Measurements from ENCODE around the gene TNFSF10.
"Not testable (repeated sequence)": the region's sequence is repeated elsewhere in the genome, so short reads cannot be mapped to it uniquely, and the experiment has no call there.

The TNFSF10 gene

DNA sequence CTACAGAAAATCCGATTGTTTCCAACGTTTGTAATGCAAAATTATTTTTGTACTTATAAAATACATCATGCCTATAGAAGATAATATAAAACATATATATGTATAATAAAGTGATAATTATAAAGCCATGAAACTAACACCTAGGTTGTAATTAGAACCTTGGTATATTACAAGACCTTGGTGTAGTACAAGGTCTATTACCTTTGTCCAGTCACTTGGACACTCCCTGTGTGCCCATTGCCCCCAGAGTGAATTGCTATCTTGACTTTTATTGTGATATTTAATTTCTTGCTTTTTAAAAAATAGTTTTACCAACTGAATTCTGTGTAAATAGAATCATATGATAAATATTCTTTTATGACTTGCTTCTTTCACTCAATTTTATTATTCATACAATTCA lies 20.7 kb upstream of the TNFSF10 start:
- no peak for DNase-seq

DNA sequence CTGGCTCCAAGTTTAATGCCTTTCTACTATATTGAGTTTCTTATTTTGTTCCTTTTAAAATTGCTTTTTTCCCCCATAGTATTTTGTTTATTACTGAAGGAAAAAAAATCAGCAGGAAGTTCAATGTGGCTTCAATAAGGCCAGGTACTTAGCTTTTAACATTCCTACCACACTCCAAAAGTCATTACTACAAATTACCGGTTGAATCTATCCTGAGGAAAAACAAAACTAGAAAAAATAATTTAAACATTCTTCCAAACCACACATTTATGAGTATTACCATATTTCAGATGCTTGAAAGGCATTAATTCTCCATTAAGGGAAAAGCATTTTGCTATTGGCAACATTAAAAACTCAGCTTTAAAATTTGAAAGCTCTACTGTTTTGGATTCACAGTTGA lies 20.2 kb upstream of the TNFSF10 start:
- no peak for DNase-seq

DNA sequence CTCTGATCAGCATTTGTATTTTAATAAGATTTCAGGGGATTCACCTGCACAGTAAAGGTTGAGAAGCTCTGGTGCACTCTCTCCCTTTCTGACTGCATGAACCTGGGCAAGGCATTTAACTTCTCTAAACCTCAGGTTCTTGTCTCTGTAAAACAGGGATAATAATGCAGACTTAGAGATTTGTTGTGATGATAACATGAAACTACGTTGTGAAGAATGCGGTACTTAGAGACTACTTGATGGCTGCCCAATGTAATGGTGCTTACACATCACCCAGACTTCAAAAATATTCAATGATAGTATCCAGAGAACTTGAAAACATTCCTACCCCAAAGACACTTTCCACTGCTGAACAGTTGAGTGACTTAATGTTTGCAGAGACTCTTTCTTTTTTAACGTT lies 19.8 kb upstream of the TNFSF10 start:
- no peak for DNase-seq

DNA sequence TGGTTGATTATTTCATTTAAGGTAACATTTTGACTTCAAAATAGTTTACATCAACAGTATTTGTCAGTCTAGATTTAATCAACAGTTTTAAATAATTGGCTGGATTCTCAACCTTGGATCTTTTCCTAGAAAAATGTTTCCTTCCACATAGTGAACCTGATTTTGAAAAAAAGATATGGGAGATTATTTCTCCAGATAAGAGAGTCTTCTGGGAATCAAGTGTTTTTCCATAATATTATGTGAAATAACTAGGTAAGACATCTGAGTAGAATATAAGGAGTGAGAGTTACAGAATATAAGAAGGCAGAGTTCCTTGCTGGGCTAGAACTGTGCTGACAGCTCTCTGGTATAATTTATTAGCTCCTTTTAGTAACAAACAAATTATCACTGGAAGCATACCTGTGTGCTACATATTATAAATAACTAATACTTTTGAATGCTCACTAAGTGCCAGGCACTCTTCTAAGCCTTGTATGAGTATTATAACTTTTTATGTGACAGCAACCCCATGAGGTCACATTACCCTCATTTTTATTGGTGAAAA lies 18.8 kb upstream of the TNFSF10 start:
- DNase-seq: no peak

DNA sequence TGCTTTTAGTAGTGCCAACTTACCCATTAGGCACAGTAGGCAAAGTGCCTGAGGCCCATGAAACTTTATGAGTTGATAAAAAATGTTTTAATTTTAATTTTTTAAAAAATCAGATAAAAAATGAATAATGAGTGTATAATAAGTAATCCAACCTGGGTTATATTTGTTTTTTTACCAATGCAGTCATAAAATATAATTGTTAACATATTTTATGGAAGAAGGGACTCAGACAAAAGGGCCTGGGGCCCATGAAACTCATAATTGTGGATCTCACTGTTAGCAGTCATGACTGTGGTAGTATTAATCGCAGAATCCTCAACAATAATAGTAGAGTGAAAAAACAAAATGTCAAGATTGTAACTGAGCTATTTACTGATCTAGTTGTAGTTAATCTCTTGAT lies 16.8 kb upstream of the TNFSF10 start:
- no peak for DNase-seq

DNA sequence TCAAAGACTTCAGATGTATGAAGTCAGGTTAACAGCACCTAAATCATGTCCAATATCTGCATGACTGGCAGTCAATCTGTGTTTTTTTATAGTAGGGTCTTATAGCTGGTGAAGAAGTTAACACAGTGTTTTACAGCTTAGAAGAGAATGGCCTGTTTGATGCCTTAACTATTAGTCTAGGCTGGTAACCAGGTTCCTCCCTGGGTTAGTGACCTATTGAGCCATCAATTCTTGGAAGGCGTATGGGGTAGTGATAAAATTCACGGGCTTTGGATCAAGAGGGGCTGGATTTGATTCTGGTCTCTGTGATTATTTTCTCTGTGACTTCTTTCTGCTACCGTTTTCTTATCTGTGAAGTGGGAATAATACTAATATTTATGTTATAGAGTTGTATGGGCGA lies 16.0 kb upstream of the TNFSF10 start:
- DNase-seq: no peak

DNA sequence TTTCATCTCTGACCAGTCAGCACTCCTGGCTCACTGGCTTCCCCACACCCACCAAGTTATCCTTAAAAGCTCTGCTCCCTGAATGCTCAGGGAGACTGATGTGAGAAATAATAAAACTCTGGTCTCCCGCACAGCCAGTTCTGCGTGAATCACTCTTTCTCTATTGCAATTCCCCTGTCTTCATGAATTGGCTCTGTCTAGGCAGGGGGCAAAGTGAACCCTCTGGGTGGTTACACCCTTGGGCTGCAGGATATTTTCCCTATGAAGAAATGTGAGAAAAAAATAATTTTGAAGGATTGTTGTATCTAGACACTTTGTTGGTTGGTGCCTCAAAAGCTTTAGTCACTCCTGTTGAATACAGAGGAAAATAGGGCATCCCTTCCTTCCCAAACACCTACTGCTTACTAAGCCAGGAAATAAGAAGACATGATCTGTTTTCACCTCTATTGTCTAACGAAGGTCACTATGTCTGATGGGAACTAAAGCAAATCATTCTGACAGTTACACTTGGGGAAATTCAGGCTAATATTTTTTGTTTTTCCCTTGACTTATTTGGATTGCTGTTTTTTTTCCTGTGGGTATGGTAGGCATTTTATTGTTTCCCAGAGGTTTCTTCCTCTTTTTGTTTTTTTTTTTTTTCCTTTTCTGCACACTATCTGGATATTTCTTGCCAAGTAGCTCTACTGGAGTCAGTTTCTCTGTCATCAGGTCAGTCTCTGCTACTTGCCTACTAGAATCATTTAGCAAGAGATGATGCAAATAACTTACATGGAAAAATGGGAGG lies 15.3 kb upstream of the TNFSF10 start:
- DNase-seq: no peak

DNA sequence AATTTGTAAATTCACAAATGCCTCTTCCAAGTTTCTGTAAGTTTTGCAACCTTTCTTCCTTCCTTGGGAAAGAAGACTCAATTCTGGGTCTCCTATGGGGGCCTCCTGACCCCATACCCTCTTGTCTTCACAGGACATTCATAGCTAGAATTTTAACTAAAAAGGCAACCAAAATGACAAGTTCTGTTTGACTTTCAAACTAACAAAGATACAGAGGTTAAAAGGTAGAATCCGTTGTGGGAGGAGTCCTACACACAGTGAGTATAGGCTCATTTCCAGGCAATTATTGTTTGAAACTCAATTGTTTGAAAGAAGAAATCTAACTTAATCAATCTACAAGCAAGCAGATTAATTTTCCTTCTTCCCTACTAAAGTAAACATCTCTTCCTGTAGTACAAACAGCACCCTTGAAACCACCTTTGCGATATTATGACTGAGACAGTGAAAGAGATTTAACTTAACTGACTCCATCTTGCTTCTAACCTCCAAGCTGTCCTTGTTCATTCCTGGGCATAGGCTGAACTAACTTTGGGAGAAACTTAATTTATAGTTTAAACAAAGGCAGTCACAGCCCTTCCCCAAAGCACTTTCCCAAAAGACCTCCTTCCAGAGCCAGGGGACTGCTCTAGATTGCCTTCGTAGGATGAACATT lies 14.4 kb upstream of the TNFSF10 start:
- DNase-seq: no peak

DNA sequence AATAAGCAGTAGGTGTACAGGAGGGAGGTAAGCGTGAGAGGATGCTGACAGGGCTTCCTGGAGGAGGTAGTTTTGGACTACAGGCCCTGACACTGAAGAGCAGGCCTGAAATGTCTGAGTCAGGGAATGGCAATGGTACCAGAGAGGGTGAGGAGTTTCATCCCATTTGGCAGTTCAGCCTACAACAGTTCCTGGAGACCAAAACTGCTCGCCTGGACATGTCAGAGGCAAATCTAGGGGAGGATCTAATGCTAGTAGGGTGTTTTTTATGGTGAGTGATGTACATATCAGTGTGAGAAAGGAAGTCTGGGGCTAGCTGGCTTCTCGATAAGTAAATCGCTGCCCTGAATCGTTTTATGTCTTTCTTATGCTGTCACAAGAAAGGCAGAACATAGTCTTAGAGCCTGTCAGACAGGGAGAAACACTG lies 13.8 kb upstream of the TNFSF10 start:
- no peak for DNase-seq

DNA sequence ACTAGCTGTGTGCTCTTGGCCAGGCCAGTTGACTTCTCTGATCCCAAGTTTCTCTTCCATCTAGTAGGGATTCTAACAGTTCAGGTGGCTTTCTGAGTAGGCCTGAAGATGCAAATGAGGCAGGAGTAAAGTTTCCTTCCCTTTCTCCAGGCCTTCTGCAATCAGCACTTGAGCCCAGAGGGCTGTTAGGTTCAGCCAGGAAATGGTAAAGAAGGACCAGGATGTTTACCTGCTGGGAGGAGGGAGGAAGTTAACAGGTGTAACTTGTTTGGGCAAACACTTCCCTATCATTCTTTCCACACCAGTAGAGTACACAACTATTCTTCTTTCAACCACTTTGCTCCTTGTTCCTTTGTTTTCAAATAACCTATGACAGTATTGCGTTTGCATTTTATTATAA lies 13.3 kb upstream of the TNFSF10 start:
- no peak for DNase-seq

DNA sequence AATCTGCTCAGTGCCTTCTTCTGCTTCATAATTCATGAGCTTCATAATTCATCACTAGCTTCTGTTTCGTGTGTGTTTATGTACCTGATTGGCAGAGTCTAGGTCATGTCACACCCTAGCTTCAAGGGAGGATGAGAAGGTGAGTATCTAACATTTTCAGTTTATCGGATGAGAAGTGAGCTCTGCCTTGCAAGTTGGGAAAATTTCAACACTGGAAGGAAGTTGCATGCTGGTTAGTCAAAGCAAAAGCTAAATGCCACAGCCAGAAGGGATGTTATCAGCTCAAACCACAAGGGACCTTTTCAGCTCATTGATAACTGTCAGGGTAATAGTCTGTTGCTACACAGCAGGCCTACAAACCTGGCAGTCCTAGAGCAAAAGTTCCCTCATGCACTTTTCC lies 7.3 kb upstream of the TNFSF10 start:
- DNase-seq: no peak

DNA sequence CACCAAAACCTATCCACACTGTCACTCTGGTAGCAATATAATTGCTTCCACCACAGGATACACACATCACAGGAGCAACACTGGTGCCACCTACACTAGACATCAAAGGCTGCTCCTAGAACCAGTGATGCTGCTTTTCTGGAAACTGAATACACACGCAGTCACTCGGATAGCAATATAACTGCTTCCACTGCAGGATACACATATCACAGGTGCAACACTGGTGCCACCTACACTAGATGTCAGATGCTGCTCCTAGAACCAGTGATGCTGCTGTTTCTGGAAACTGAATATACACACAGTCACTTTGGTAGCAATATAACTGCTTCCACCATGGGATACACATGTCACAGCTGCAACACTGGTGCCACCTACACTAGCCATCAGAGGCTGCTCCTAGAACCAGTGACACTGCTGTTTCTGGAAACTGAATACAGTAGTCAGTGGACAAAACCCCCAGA lies 6.9 kb upstream of the TNFSF10 start:
- DNase-seq: no peak

DNA sequence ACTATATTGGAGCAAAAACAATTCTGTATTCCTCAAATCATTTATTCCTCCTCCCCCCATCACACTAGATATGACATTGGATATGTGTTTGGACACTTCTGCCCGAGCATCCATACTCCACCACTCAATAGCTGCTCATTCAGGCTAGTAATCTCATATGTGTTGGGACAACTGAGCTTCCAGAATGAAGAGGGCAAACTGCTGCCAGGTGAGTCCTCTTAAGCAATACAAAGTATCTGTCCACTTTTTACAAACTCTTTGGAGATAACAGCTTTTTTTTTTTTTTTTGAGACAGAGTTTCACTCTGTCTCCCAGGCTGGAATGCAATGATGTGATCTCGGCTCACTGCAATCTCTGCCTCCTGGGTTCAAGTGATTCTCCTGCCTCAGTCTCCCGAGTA lies 5.4 kb upstream of the TNFSF10 start:
- no peak for DNase-seq

DNA sequence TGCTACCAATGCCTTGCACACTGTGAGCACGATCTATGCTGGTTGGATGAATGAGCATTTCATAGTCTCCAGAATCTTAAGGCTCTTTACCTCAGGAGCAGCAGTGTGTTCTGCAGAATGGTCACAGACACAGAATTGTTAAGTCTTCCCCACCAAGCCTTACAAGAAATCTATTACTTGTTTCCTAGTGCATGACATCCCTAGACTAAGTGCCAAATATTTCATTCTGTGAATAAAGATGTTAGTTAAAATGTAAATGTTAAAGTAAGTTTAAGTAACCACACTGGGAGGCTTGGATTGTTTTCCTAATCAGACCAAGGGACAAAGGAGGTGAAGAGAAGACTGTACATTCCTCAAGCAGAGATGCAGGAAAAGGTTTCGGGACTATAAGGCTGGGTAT lies 4.1 kb upstream of the TNFSF10 start:
- DNase-seq: no peak

DNA sequence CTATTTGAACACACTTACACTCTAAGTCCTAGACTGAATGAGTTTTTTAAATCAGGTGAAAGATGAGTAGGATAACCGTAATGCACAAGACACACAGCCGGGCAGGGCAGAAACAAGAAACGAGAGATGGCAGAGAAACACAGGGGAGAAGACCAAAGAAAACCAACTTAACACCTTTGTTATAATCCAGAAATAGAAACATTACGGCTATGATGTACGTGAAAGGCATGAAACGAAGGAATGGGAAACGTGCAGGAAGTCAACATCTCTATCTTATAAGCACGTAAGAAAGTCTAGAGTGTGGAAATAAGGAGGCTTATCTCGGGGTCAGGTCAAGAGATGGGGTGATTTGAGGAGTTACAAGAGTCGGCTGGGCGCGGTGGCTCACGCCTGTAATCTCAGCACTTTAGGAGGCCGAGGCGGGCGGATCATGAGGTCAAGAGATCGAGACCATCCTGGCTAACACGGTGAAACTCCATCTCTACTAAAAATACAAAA lies 1.9 kb upstream of the TNFSF10 start:
- DNase-seq: no peak

DNA sequence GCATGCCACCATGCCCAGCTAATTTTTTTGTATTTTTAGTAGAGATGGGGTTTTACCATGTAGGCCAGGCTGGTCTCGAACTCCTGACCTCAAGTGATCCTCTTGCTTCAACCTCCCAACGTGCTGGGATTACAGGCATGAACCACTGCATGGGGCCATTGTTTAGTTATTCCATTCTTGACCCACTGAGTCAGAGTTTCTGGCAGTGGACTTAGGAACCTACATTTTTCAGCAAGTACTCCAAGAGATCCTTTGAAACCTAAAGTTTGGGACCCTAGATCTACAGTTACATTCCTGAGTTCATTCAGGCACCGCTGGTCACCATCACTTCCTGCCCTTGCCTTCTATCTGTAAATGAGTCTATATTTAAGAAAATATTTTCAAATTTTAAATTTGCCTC lies 1.4 kb upstream of the TNFSF10 start:
- no peak for DNase-seq

DNA sequence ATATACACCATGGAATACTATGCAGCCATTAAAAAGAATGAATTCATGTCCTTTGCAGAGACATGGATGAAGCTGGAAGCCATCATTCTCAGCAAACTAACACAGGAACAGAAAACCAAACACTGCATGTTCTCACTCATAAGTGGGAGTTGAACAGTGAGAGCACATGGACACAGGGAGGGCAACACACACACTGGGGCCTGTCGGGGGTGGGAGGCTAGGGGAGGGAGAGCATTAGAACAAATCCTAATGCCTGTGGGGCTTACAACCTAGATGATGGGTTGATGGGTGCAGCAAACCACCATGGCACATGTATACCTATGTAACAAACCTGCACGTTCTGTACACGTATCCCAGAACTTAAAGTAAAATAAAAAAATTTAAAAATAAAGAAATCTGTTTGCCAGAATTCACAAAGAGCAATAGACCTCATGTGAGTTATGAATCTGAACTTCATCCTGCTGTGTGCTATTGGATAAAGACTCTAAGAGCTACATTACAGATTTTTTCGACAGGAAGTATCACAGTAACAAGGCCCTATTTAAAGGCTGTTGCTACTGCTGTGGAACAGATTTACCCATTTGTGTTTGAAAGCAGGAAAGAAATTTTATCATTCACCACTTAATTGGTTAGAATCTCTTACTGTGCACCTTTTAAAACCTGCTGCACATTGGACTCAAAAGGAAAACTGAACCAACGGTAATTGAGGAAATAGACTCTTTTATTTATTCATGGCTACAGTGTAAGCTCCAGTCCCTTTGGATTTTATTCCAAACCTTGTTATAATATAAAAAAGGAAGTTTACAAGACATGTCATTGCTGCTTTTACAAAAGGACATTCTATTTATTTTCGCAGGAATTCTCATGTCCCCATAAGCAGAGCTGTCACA lies 1.1 kb downstream of the TNFSF10 start:
- not testable (repeated sequence) for DNase-seq

DNA sequence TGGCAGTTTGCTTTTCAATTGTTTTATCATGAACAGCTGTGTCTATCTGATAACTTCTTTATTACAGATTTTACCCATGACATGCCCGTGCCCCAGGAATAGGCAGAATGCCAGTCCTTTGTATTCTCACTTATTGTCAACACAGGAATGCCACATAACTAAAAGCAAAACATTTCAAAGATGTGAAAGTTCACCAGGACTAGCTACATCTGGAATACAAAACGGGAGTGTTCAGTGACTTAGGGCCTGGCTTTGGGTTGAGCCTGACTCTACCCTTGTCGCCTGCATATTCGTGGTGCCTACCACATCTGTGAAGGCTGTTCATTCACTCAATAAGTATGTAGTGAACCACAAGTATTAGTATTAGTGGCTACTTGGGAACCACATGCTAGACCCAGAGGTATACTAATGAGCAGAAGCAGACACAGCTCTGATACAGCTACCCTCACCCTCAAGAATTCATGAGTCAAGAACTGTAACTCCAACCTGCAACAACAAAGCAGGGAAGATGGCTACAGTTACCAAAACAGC lies 2.9 kb downstream of the TNFSF10 start:
- DNase-seq: no peak

DNA sequence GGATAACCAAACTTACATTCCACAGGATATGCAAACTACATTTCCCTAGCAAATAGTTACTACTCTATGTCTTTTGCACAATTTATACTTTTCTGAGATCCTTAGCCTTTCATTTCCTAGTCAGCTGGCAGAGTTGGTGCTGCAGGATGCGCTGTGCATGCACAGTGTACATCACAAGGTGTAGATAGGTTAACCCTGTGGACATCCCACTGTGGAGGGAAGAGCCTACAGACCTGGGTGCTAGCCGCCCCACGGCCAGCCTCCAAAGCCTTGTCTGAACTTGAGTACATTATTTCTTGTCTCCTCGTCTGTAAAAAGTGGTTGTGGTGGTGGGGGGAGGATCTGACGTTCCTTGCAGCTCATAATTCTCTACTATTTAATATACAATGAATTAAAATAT lies 3.5 kb downstream of the TNFSF10 start:
- no peak for DNase-seq

DNA sequence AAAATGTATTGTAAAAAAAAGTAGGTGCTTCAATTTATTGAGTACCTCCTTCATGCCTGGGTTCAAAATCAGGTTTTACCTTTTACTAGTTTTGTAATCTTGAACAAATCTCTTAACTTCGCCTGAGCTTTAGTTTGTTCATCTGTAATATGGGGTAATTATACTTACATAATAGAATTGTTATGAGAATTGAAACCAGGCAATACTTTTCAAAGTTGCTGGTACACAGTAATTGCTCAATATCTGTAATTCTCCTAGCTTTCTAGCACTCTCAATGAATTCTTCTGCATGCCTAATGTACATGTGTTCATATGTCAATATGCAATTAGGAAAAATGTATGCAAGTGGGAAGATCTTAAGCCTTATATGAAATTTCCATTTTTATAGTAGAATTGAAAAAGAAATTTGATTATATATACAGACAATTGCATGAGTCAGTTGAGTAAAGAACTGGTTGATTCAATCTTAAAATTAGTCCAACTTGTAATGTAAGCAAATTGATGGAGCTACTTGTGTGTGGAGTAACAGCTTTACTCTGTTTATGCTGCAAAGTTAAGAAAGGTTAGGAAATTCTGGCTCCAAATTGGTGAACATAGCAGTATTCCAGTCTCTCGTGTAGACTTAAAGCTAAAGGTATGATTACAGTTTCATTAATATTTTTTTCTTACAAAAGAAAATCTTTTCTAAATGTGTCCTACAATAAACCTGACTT lies 4.1 kb downstream of the TNFSF10 start:
- DNase-seq: no peak

DNA sequence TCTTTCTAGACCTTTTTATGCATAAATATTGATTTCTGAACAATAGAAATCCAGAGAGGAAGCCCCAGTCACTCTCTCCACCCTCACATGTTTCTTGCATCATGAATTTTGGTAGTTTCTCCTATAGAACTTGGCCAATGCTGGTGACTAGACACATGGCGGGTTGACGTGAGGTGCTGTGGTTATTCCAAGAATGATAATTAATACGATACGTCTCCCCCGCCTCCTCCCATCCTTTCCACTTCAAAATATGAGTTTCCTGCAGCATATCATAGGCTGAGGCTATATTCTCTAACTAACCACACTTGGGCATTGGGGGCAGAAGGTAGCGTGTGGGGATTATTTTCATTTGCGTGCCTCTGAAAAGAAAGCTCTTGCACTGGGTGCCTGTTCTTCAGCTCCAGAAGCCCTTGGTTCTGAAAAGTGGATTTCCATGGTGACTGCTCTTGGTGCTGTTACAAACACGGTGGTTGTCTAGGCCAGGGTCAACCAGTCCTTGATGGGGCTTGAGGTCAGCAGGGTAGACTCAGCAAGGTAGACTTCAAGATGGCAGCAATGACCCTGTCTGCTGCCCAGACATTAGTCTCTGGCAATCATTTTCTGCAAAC lies 5.3 kb downstream of the TNFSF10 start:
- DNase-seq: no peak

All from retina (tissue), 1 donor.